ENCODE results near the gene MOSPD3.

GRCh38 chr7:100626055-100626454 is 13.7 kb downstream of the MOSPD3 start:
- TF ChIP-seq CTCF (IDR thresholded peaks at IDR 0.05; ENCODE audit: borderline replicate concordance, extremely low read depth, low read length, poor library complexity, severe bottlenecking): no peak
- TF ChIP-seq EZH2 (IDR thresholded peaks at IDR 0.05; ENCODE audit: borderline replicate concordance, low read depth, low read length, severe bottlenecking): no peak

Data from DND-41 (cell line).